ENCODE results near the gene KICS2.

The KICS2 gene

GRCh38 chr12:64173456-64173855 lies 48.6 kb downstream of the KICS2 start:
- DNase-seq (ENCODE audit: low read depth in 2 of 2): no peak

Measured in stimulated activated CD4-positive, alpha-beta T cell treated with anti-CD3 and anti-CD28 coated beads, Interleukin-4, amount 100 ng/mL, for 48 hours (primary cell).